ENCODE measurements around the gene MAP1LC3B.
"Not testable (repeated sequence)": the region's sequence is repeated elsewhere in the genome, so short reads cannot be mapped to it uniquely, and the experiment has no call there.

MAP1LC3B gene

DNA sequence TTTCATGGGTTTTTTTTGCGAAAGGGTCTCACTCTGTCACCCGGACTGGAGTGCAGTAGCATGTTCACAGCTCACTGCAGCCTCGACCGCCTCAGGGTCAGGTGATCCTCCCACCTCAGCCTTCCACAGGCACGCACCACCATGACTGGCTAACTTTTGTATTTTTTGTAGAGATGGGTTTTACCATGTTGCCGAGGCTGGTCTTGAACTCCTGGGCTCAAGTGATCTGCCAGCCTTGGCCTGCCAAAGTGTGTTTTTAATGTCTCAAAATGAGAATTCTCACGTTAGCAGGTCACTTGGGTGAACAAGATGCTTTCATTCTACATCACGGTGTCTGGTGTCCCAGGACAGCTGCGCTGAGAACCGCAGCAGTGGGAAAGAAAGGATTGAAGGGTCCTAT, 11.7 kb upstream of the MAP1LC3B start:
- no peak for DNase-seq (ENCODE audit: insufficient read length, low spot score)
- FAIRE-seq = no peak

DNA sequence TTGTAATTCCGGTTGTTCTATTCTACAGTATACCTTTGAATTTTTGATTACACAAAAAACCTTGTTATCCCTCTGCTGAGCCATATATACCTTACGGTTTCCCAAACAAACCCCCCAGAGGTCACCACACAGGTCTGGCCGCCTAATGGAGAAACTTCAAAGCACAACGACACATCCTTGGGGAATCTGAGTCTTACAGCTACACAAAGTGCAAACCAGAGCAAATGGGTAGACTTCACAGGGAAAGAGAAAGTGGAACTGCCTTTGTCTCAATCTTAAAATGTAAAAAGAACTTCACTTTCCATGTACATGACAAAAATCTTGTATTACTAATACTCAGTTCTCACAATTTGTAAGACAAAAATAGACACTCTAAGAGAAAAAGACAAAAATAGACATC, 11.3 kb upstream of the MAP1LC3B start:
- FAIRE-seq = no peak

DNA sequence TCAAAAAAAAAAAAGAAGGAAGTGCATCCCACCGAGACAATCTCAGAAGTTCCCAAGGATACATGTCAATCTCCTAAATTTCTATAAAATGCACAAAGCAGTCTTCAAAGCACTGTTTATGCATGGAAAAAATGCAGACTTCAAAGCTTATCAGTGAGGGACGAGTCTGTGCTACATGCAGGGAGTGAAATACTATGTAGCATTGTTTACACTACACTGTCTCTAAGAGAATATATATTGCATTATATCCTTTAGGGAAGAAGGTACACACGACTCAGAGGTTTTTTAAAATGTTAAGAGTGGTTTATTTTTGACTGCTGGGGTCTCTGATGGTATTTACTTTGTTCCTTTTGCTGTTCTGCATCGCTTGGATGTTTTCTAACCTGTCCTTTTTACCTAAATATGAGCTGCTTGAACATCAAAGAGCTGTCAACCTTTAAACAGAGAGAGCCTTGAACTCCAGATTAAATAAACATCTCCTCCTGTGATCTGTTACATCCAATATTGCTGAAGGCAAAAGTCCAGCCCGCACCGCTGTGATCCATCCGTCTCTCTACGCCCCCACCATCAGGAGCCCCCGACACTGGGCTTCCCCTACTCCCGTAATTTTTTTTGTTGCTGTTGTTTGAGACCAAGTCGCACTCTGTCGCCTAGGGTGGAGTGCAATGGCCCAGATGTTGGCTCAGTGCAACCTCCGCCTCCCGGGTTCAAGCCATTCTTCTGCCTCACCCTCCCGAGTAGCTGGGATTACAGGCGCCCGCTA, 9.9 kb upstream of the MAP1LC3B start:
- no peak for FAIRE-seq
- DNase-seq (ENCODE audit: insufficient read length, low spot score) = no peak

More for the DNA sequence above, 11.3 kb upstream of the MAP1LC3B start:
- DNase-seq (ENCODE audit: insufficient read length, low spot score) = no peak

DNA sequence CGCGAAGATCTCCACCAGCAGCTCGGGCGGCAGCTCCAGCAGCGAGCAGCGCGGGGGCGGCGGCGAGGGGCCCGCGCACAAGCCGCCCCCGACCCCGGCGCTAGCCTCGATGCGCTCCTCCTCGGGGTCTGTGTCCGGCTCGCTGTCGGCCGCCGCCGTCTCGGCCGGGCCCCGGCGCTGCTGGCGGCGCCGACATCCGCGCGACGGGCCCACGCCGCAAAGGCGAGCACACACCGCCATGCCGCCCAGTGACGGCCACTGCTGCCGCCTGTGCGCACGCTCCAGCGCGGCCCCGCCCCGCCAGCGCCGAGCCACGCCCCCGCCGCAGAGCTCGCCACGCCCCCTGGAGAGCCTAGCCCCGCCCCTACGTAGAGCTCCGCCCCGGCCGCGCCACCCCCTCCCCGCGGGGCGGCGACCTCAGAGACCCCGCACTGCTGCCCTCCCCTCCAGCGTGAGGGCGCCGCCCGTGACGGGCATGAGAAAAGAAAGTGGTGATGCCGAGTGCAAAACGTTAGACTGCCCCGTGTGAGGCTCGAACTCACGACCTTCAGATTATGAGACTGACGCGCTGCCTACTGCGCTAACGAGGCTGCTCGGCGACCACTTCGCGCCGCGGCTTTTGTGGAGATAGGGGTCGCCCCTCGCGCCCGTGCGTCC, 8.5 kb upstream of the MAP1LC3B start, which contains the start of gene FBXO31:
FBXO31 (minus strand) TSS at position 272 of the 657 bp plus-strand sequence; CDS start at position 240, 32 bp downstream.
- peak; percentile 81 for DNase-seq (ENCODE audit: insufficient read length, low spot score)
- peak; percentile 92 for FAIRE-seq

DNA sequence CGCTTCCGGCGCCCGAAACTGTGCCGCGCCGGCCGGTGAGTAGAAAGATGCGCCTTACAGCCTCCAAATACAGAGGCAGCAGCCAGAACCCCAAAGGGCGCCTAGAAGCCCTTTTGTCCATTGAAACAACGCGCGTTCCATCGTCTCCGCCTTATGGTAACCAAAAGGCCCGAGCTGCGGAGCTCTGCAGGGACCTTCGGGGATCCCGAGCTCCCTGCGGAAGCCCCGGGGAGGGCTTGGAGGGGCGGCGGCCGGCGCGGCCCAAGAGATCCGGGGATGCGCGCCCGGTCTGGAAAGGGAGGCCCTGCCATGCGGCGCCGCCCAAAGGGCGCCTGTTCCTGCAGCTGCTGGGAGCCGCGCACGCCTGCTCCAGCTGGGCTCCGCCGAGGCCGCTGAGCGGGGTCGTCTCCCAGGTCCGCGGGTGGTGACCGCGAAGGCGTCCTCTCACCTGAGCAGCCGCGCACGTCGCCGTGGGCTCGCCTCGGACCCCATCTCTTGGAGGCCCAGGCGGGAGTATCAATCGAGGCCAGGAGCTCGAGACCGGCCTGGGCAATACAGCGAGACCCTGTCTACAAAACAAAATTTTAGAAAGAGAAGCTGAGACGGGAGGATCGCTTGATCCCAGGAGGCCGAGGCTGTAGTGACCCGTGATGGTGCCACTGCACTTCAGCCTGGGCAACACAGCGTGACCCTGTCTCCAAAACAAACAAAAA, 7.8 kb upstream of the MAP1LC3B start:
- no peak for FAIRE-seq
- DNase-seq (ENCODE audit: insufficient read length, low spot score) = no peak

DNA sequence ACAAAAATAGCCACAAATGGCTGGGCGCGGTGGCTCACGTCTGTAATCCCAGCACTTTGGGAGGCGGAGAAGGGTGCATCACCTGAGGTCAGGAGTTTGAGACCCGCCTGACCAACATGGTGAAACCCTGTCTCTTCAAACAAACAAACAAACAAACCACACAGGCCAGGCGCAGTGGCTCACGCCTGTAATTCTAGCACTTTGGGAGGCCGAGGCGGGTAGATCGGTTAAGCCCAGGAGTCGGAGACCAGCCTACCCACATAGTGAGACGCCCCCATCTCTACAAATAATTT, 7.3 kb upstream of the MAP1LC3B start:
- not testable (repeated sequence) for FAIRE-seq; DNase-seq (ENCODE audit: insufficient read length, low spot score)

DNA sequence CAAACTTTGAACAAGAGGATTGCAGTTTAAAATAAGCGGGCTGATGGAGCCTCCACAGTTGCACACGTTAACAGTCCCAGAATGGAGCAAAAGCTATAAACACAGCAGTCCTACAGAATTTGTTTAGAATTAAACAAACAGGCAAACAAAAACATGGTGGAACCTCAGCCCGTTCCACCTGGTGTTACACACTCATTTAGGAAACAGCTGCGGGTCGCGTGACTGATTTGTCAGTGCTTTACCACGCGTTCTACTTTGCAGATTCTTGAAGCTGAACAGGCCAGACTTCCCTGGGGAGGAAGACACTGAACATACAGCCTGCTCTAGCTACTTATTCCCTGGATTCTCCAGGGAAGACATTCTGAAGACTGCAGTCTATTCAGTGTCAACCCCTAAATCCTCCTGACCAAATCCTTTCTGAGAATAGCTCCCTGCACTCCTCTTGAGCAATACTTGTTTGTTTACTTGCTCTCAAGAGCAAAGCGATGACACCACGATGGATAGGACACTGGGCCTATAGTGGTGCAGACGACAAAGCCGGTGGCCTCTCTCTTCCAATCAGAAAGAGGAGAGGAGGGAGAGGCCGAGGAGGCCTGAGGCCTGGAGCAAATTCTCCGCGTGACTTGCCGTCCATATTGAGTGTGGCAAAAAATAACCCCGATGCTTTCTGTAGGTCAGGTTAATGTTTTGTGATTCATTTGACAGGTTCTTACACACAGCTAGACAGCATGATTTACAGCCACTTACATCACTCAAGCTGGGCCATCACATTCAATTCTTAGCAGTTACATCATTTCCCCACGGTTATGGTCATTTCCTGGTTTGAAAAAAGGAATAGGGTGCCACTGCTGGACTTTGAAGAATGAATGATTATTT, 4.0 kb upstream of the MAP1LC3B start:
- DNase-seq (ENCODE audit: insufficient read length, low spot score) (peak; percentile 96), FAIRE-seq (peak; percentile 42)

DNA sequence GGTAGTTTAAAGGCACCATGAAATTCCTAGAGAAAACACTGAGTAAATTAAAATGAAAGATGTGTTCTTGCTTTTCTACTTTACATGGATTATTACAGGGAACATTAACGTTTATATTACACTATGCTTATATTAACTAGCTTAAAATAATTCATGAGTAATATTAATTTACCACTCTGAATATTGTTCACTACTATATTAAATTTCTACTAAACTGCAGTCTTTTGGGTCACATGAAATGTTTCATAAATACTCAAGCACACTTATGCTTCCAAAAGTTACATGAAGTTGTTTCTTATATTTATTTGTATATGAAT, 3.4 kb upstream of the MAP1LC3B start:
- no peak for FAIRE-seq
- no peak for DNase-seq (ENCODE audit: insufficient read length, low spot score)

DNA sequence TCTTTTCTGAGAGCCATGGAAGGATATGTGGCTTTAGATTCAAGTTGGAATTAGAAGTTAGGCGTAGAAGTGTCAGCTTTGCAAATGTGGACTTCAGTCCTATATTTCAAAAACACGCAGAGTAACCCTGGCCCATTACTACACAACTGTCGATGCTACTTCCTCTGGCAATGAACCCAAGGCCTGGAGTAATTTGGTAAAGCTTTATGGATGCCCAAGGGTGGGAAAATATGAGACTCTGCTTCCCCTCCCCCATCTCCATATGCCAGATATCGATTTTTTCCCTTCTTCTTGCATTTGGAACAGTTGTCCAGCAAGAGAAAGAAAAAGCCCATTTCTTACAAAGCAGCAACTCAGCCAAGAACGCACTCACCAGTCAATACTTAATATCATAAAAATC, 2.9 kb upstream of the MAP1LC3B start:
- DNase-seq (ENCODE audit: insufficient read length, low spot score) (no peak), FAIRE-seq (no peak)

DNA sequence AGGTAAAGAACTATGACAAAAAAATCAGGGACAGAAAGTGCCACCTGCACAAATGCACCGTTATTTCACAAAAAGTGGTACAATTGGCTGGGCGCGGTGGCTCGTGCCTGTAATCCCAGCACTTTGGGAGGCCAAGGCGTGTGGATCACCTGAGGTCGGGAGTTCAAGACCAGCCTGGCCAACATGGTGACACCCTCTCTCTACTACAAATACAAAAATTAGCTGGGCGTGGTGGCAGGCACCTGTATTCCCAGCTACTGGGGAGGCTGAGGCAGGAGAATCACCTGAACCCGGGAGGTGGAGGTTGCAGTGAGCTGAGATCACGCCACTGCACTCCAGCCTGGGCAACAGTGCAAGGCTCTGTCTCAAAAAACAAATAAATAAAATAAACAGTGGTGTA, 2.2 kb upstream of the MAP1LC3B start:
- FAIRE-seq; DNase-seq (ENCODE audit: insufficient read length, low spot score): not testable (repeated sequence)

DNA sequence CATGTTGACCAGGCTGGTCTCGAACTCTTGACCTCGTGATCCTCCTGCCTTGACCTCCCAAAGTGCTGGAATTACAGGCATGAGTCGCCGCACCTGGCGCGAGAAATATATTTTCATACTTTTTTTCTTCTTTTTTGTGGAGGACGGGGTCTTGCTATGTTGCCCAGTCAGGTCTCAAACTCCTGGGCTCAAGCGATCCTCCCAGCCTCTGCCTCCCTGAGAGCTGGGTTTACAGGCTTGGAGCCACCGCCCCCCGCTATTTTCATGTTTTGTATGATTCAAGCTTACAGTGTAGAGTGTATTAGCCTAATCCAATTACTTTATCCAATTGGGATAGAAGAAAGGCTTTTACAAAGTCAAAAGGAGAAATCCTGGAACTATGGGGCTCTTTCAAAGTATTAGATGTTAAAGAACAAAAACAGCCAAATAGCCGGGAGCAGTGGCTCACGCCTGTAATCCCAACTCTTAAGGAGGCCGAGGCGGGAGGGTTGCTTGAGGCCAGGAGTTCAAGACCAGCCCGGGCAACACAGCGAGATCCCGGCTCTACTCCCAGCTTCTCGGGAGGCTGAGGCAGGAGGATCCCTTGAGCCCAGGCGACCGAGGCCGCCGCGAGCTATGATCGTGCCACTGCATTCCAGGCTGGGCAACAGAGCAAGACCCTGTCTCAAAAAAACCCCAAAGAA, 1.4 kb upstream of the MAP1LC3B start:
- DNase-seq (ENCODE audit: insufficient read length, low spot score) = no peak
- no peak for FAIRE-seq

DNA sequence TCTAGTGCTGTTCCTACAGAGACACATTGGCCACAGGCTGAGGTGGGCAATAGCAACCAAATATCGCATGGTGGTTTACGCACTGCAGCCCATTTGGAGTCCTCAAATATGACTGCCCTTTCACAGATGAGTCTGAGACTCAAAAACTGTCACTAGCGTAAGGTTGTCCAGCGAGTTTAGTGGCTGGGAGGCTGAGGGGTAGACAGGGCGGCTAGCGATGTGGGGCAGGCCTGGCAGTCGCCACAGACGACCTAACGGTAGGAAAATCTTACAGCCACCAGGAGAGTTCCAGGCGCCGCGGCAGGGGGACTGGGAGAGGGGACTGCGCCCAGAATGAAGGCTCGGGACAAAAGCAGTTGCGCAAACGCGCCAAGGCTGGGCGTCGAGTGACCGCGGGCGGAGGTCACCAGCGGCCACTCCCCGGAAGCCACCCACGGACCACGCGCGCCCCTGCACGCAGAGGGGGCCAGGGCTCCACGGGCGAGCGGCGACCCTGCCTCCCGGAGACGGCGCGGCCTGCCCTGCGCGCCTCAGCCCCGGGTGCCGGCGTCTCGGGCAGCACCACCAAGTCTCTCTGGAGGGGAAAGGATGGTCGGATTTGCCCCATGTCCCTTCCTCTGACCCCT, 699 bp upstream of the MAP1LC3B start:
- FAIRE-seq (no peak), DNase-seq (ENCODE audit: insufficient read length, low spot score) (no peak)

DNA sequence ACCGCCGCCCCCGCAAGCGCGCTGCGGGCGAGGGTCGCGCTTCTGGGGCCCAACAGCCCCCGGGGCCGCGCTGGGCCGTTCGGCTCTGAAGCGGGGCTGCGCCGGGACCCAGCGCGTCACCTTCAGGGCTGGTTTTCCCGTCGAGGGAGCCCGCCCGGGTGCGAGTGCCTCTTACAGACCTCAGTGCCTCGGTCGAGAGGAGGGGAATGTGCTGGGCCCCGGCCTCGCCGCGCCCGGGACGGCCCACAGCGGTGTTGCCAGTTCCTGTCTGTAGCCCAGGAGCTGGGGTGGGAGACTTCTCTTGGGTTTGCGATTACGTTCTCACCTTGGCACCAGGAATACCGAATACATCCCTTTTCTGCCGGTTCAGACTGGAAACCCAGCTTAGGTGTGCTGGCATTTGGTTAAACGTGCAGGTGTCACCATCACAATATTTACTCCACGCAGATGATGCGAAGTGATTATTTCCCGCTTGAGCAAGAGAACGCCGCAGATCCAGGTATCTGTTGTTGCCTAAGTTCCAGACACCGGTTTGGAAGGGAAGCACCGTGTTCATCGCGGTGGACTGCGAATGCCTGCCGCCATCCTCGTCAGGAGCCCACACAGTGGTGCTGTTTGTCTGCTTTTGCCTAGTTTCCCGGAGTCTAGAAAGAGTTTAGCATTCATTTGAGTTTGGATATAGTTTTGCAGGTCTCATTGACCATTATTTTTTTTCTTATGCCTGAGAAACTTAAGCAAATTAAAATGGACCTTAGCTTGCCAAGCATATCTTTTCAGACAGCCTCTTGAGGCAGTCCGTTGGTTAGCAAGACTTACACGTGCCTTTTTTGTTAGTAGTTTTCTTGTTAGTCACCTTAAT, 914 bp downstream of the MAP1LC3B start:
- DNase-seq (ENCODE audit: insufficient read length, low spot score) (no peak), FAIRE-seq (no peak)

DNA sequence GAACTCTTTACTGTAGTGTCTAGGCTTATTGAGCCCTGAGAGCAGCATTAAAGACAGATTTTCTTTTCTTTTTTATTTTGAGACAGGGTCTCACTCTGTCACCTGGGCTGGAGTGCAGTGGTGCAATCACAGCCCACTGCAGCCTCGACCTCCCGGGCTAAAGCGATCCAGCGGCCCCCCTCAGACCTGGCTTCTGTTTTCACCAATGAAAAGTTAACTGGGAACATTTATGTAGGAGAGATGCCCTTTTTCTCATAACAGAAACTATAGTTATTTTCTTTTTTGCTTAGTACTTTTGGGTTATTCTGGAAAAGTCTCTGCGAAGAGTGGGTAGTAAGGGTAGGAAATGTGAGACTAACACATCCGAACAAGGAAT, 1.5 kb downstream of the MAP1LC3B start:
- FAIRE-seq (no peak), DNase-seq (ENCODE audit: insufficient read length, low spot score) (no peak)

DNA sequence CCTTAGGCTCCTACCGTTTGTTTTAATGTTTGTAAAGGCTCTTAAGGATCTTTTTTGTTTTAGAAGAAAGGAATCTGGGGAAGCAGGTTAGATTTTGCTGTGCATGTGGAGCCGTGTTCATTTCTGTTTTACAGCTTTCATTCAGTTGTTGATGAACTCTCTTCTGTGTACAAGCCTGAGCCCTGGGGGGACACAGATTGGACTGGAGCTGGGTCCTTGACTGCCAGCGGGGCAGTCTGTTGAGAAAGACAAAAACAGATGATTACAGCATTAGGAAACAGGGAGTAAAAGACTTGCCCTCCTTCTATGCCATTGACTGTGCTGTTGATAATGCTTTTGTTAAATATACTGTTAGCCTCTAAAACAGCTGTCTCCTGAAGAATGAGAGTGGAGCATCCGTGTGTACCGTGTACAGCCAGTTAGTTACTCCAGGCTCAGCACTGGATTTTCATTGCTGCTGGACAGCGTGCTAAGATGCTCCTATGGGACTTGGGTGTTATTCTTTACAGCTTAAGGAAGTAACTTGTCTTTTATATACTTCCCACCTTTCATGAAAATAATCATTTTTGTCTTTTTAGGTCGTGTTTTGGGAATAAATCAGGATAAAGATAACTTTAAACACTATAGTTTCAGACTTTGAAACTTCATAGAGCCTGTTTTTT, 3.2 kb downstream of the MAP1LC3B start:
- FAIRE-seq (no peak), DNase-seq (ENCODE audit: insufficient read length, low spot score) (no peak)

DNA sequence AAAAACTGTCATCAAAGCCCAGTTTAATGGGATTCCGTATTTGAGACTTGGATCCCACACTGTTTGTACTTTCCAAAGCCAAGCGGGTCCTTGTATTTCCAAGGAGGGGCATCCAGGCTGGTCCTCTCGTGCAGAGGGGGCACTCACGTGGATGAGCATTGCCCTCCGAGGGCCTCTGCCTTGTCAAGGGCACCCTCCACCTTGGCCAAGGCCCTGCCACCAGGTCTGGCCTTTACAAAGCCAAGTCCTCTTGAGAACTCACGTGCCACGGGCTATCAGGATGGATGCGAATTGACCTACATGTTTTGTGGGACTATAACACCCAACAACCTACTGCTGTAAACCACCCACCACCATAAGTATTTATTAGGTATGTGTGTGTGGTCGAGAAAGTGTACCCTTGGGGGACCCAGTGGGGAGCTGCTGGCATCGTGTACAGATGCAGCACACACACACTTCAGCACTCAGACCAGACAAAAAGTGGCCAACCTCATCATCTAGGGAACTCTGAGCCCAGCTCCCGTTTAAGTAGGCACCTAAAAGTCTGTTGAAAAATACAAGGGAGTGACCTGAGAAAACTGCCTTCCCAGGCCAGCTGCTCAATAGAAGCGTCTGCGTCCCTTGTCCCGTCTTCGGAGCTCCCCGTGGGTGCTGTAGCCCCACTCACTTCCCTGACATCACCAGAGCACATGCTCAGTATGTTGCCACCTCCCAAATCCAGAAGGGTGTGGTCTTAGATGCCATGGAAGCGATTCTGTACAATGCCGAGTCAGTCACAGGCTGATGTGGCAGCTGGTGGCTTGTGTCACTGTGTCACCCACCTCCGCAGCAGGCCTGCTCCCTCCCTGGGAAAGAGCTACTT, 12.9 kb downstream of the MAP1LC3B start:
- DNase-seq (ENCODE audit: insufficient read length, low spot score) (no peak), FAIRE-seq (peak; percentile 16)

DNA sequence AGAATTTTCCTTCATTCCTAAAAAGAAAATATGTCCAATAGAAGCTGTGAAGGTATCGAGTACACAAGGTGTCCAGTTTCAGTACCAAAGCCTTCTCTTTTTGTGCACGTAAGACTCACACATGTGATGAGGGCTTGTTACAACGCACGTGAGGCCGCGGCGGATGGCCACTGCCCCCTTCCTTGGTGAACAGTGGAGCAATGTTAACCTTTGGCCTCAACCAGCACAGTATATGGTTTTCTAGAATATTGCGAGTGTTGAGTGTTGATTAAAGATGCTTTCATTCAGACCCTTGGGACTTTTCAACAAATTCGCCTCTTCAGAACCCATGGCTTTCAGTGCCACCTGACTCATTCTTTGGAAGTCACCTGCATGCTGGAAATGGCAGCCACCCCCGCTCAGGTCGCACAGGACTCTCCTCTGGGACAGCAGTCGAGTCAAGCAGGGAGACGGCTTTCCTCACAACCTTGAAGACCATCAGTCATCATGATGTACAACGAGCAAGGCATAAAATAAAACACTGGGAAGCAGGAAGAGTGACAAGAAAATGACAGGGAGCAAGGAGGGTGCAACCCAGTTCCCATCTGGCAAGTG, 14.5 kb downstream of the MAP1LC3B start:
- FAIRE-seq = no peak

More for the DNA sequence above, 14.5 kb downstream of the MAP1LC3B start:
- DNase-seq (ENCODE audit: insufficient read length, low spot score) = no peak
